ENCODE data around the gene GTF2H2C. TPM values are rescaled to one million over a fixed set of nuclear protein-coding genes. Genes with fewer than 3 reads are reported as not detected.

Gene GTF2H2C
- total and polyA plus RNA-seq, 2 of the 8 experiments (the other 6 are each of a cell fraction or from before 2014, with no cell fraction given) = 20.8 to 45.1 TPM

GRCh38 chr5:69528035-69528434 lies 32.0 kb upstream of the GTF2H2C start:
- Histone ChIP-seq H3K23me2 (ENCODE audit: low read depth, low read length) (no peaks in the 10 kb centered on the region), H3K27ac (ENCODE audit: low read depth, low read length) (no peak overlapping the region), H3K18ac (ENCODE audit: extremely low read depth, low read length) (no peak overlapping the region), H3K9me3 (ENCODE audit: insufficient read depth in 2 of 2, low read depth in 1 of 2, low read length in 1 of 2) (no peaks in the 10 kb centered on the region), H2BK20ac (ENCODE audit: low read length) (no peak overlapping the region), H2BK15ac (ENCODE audit: low read length) (no peak overlapping the region), H2BK12ac (ENCODE audit: low read depth, low read length) (no peak overlapping the region), H3K4me1 (replicated peaks in 1 of 4; ENCODE audit: control insufficient read depth in 3 of 4, insufficient read depth in 4 of 4, low read length in 3 of 4) (peaks cover 0 to 8% (median 2%) of the 10 kb centered on the region in 4 experiments; a peak in 2 of 7 replicates), H2BK120ac (replicated peaks; ENCODE audit: low read depth, low read length) (no peak overlapping the region), H4K8ac (ENCODE audit: extremely low read depth, insufficient read depth, low read length) (no peak overlapping the region), H4K5ac (ENCODE audit: insufficient read length, low read depth, low read length) (no peak overlapping the region), H3K14ac (ENCODE audit: insufficient read length) (no peak overlapping the region), H3K4ac (replicated peaks; ENCODE audit: insufficient read length, low read depth, low read length) (no peak overlapping the region), H3K23ac (ENCODE audit: insufficient read length) (no peak overlapping the region), H3K79me1 (ENCODE audit: low read depth, low read length) (no peaks in the 10 kb centered on the region; the same call in 1 of the 2 replicates), H4K20me1 (replicated peaks in 1 of 2; ENCODE audit: control insufficient read depth in 1 of 2, insufficient read depth in 2 of 2, low read length in 2 of 2) (peaks cover 2% of the 10 kb centered on the region in 2 experiments), H2AK5ac (ENCODE audit: low read depth, low read length) (no peak overlapping the region), H3K9ac (replicated peaks in 1 of 4; ENCODE audit: extremely low read depth in 1 of 4, low read depth in 3 of 4, low read length in 3 of 4) (no peak overlapping the region), H3K4me2 (ENCODE audit: insufficient read depth in 1 of 2, low read depth in 2 of 2, low read length in 2 of 2) (peak overlapping the region in 1 of 2 experiments; percentile 41; a peak in 2 of 4 replicates), H3K36me3 (ENCODE audit: control insufficient read depth in 2 of 4, insufficient read depth in 4 of 4, low read length in 3 of 4) (peaks cover 0 to 8% (median 0%) of the 10 kb centered on the region in 4 experiments; a peak in 1 of 8 replicates), H3K27me3 (replicated peaks in 1 of 4; ENCODE audit: control insufficient read depth in 3 of 4, extremely low read depth in 1 of 4, insufficient read depth in 3 of 4, low read length in 3 of 4) (no peaks in the 10 kb centered on the region), H2BK5ac (ENCODE audit: low read depth, low read length) (no peak overlapping the region), H2AFZ (ENCODE audit: low read length) (no peak overlapping the region), H3K56ac (replicated peaks; ENCODE audit: insufficient read length, low read depth, low read length) (no peak overlapping the region), H3K4me3 (ENCODE audit: extremely low read depth in 1 of 4, insufficient read depth in 2 of 4, low read depth in 3 of 4, low read length in 4 of 4) (no peak overlapping the region), H3K79me2 (ENCODE audit: control insufficient read depth in 1 of 2, insufficient read depth in 2 of 2, low read length in 2 of 2) (peaks cover 0 to 10% of the 10 kb centered on the region in 2 experiments; a peak in 1 of 4 replicates), H4K91ac (replicated peaks; ENCODE audit: insufficient read length, low read length) (no peak overlapping the region)
- CTCF ChIA-PET (ENCODE audit: partially characterized antibody) = interaction anchor here (1.2 kb wide), 1 partner anchor 9 kb away, joined by 3 read pairs; no protein-coding TSS in a partner anchor
- FAIRE-seq (no peak), DNase-seq (ENCODE audit: low read depth in 1 of 2, low spot score in 2 of 2) (no peak)
- WGBS, 2 experiments (ENCODE audit: extremely low coverage in 1 of 2, insufficient coverage in 1 of 2, insufficient read length in 1 of 2, insufficient replicate concordance in 2 of 2, low coverage in 1 of 2, low lambda C conversion rate in 2 of 2, missing lambda C conversion rate in 1 of 2) = 82% methylated on average over 5 of the region's 5 CpGs; no CpG with 5 or more reads in 1 of the 2 experiments
- POLR2A ChIA-PET (ENCODE audit: partially characterized antibody) = interaction anchor here (0.8 kb wide), 1 partner anchor 16 kb away, joined by 4 read pairs; no protein-coding TSS in a partner anchor
- TF ChIP-seq HDAC6 (IDR thresholded peaks at IDR 0.05; ENCODE audit: low read depth, low read length) (no peak), SRF (IDR thresholded peaks at IDR 0.05; ENCODE audit: low read depth, low read length) (no peak), SP1 (IDR thresholded peaks at IDR 0.05; ENCODE audit: low read depth, low read length) (peak; percentile 57), SIX5 (IDR thresholded peaks at IDR 0.05; ENCODE audit: low read depth, low read length) (no peak), EZH2 (IDR thresholded peaks at IDR 0.05; ENCODE audit: low read depth, low read length, severe bottlenecking) (no peak), CBX8 (IDR thresholded peaks at IDR 0.05; ENCODE audit: borderline replicate concordance, low read depth, low read length) (no peak)
- TF ChIP-seq, protein P1, sequence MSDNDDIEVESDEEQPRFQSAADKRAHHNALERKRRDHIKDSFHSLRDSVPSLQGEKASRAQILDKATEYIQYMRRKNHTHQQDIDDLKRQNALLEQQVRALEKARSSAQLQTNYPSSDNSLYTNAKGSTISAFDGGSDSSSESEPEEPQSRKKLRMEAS (IDR thresholded peaks at IDR 0.05) = no peak
